ENCODE measurements around the gene HTT-AS.
A peak's percentile ranks its signal among the peaks of the same experiment; 100 is the strongest.
"Not testable (repeated sequence)": the region's sequence is repeated elsewhere in the genome, so short reads cannot be mapped to it uniquely, and the experiment has no call there.

HTT-AS gene

DNA sequence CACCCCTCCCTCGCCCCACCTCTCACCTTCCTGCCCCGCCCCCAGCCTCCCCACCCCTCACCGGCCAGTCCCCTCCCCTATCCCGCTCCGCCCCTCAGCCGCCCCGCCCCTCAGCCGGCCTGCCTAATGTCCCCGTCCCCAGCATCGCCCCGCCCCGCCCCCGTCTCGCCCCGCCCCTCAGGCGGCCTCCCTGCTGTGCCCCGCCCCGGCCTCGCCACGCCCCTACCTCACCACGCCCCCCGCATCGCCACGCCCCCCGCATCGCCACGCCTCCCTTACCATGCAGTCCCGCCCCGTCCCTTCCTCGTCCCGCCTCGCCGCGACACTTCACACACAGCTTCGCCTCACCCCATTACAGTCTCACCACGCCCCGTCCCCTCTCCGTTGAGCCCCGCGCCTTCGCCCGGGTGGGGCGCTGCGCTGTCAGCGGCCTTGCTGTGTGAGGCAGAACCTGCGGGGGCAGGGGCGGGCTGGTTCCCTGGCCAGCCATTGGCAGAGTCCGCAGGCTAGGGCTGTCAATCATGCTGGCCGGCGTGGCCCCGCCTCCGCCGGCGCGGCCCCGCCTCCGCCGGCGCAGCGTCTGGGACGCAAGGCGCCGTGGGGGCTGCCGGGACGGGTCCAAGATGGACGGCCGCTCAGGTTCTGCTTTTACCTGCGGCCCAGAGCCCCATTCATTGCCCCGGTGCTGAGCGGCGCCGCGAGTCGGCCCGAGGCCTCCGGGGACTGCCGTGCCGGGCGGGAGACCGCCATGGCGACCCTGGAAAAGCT lies at the start of gene HTT-AS, which contains the start of gene HTT:
HTT-AS (minus strand) TSS at position 461 of the 768 bp plus-strand sequence.
HTT (plus strand) TSS at position 604 of the 768 bp plus-strand sequence; CDS start at position 749, 145 bp downstream.
- peak; percentile 41 to 71 for DNase-seq

DNA sequence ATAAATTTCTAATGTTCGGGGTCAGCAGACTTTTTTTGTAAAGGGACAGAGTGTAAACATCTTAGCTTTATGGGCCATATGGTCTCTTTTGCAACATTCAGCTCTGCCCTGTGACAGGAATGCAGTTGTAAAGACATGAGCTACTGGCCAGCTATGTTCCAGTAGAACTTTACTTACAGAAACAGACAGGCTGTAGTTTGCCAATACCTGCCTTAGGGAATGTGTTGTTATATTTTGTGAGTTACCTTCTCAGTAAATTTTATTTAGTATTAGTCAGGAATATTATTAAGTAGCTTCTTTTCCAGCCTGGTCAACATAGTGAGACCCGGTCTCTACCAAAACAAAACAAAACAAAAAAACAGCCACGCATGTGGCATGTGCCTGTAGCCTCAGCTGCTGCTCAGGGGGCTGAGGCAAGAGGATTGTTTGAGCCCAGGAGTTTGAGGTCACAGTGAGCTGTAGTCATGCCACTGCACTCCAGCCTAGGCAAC lies 48.9 kb upstream of the HTT-AS start:
- DNase-seq, result no peak

GRCh38 chr4:3122081-3122563 lies 47.8 kb upstream of the HTT-AS start:
- no peak for DNase-seq

DNA sequence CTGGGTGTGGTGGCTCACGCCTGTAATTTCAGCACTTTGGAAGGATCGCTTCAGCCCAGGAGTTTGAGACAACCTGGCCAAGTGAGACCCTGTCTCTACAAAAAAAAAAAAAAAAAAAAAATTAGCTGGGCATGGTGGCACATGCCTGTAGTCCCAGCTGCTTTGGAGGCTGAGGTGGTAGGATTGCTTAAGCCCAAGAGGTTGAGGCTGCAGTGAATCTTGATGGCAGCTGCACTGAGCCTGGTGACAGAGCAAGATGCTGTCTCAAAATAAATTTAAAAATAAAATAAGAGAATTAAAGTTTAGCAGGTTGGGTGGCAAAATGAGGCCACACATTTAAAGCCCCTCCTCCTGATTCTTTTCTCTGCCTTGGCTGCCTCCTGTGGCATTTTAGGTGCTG lies 47.3 kb upstream of the HTT-AS start:
- no peak for DNase-seq

DNA sequence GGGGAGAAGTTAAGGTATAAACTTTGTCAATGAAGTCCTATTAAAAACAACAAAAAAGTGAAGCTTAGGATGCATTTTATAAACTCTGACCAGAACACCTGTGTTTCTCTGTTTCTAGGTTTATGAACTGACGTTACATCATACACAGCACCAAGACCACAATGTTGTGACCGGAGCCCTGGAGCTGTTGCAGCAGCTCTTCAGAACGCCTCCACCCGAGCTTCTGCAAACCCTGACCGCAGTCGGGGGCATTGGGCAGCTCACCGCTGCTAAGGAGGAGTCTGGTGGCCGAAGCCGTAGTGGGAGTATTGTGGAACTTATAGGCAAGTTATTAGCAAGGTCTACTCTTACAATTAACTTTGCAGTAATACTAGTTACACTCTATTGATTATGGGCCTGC lies 46.8 kb upstream of the HTT-AS start:
- no peak for DNase-seq

DNA sequence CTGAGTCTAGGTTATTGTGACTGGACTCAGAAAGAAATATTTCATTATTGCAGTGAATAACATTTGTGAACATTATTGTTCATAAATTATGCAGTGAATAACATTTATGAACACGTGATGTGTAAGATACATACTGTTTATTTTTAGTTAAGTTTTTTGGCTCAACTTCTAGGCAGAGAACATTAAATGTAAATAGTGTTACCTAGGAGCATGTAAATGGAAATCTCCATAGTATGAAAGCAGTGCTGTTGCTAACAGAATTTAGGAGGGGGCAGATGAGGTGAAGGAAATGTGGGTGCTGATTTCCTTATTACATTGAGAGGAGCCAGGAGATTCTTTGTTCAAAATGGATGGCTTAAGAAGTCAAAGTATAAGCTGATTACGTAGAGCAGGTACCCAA lies 45.1 kb upstream of the HTT-AS start:
- DNase-seq, result no peak

DNA sequence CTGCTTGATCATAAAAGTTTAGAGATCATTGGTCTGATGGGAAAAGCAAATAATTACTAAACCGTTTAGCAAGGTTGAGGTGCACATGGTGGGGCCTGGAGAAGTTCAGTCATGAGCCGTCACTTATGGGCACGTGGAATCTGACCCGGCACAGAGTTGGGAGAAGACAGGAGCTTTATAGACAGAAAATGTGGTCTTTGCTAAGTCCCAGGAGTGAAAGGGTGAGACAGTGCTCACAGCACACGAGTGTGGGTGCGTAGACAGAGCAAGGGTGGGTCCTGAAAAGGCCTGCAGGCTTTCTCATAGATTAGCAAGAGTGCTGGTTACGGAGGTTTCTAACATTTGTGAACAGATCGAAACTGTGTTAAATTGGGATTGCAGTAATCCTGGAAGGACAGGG lies 44.0 kb upstream of the HTT-AS start:
- DNase-seq, result no peak

DNA sequence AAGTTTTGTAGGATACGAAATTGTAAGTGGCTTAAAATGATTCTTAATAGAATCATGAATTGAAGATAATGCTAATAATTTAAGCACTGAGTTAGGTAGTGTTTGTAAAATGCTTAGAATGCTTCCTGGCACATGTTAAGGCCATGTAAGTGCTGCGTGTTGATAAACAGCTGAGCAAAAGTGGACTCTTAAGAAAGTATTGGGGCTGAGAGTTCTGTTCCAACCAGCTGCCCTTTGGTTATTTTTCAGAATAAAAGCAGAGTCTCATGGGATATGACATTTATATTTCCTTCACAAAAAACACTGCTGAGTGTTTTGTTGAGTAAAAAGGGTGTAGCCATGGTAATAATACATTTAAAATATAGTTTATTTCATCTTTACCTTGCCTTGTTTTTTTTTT lies 42.6 kb upstream of the HTT-AS start:
- no peak for DNase-seq

- no peak for DNase-seq
Observed at GRCh38 chr4:3115637-3116270, 41.4 kb upstream of the HTT-AS start.

DNA sequence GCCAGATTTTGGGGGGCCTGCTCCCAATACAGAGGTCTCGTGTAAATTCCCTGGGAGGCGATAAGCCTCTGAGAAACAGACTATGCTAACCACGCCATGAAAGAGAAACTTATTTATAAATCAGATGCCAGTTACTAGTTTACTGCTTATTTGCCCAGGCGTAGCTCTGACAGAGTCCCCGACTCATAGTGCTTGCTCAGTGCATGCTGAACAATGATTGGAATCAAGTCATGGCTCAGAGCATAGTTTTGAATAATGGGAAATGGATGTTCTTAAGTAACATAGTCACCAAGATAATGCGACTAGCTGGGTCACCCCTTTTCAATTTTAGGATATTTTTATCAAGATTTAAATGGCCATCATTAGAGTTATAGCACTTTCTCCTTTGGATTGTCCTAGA lies 40.0 kb upstream of the HTT-AS start:
- DNase-seq, result no peak

DNA sequence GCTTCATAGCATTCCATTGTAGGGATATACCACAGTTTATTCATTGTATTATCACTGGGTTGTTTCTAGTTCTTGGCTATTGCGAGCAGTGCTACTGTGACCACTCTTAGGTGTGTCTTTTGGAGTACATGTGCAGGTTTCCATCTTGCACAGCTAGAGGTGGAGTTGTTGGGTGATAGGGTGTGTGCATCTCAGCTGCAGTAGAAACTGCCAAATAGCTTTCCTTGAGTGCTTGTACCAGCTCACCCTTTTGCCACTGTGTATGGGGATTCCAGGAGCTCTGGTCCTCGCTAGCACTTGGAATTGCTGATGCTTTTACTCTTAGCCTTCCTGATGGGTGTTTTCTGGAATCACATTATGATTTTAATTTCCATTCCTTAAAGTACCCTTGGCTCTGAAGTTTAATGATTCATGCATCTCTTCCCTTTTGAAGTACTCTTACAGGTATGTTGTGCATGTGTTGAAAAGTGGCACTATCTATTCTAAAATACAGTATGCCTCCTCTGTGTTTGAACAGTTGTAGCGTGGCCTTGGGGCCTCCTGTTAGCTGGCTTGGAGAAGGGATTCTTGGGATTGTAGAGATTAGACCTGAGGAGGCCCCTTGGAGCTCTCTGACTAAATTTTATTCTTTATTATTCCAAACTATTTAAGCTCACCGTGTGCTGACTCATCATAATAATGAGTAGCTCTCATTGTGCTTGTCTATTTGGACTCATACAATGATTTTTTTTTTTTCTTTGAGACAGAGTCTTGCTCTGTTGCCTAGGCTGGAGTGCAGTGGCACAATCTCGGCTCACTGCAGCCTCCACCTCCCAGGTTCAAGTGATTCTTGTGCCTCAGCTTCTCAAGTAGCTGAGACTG lies 38.5 kb upstream of the HTT-AS start:
- DNase-seq, result no peak

- no peak for DNase-seq
Observed at GRCh38 chr4:3112201-3112600, 37.9 kb upstream of the HTT-AS start.

DNA sequence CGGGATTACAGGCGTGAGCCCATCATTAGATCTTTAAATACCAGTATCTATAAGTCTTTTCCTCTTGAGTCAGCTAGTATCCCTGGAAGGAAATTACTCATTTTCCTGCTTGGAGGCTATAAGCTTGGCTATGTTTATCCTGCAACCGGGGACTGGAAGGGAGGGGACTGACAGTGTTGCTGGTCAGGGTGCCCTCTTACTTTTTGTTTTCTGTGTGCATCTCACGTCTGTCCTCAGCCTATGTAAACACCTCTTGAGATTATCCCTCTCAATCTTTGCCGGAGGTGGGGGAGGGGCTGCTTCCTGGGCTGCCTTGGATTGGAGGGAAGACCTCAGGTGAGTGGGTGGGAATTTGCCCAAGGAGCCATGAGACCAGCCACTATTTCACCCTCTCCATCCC lies 37.1 kb upstream of the HTT-AS start:
- DNase-seq, result no peak

- no peak for DNase-seq
Observed at GRCh38 chr4:3108211-3108610, 33.9 kb upstream of the HTT-AS start.

- DNase-seq, result no peak
Observed at GRCh38 chr4:3107691-3108121, 33.4 kb upstream of the HTT-AS start.

- DNase-seq, result no peak
Observed at GRCh38 chr4:3107271-3107670, 32.9 kb upstream of the HTT-AS start.

GRCh38 chr4:3106339-3107186 lies 32.2 kb upstream of the HTT-AS start:
- peak in 1 of 2 experiments; percentile 2 for DNase-seq

DNA sequence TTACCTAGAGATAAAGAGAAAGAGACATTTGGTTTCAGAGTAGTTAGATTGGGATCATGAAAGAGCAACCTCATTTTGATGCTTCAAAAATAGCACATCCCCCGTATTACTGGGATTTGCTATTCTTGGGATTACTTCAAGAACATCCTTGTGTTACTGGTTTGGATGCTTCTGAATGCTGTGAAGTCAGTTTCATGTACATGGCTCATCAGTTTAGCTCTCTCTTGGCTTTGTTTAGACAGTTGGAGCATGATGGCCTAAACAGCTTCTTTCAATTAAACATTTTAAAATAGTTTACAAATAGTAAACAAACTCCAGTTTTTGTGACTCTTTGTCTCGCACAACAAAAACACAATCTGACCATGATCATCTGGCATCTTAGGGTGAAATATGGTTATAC lies 24.0 kb upstream of the HTT-AS start:
- no peak for DNase-seq

- no peak for DNase-seq
Observed at GRCh38 chr4:3096202-3096601, 21.9 kb upstream of the HTT-AS start.

GRCh38 chr4:3094701-3095100 lies 20.4 kb upstream of the HTT-AS start:
- DNase-seq, result not testable (repeated sequence)

DNA sequence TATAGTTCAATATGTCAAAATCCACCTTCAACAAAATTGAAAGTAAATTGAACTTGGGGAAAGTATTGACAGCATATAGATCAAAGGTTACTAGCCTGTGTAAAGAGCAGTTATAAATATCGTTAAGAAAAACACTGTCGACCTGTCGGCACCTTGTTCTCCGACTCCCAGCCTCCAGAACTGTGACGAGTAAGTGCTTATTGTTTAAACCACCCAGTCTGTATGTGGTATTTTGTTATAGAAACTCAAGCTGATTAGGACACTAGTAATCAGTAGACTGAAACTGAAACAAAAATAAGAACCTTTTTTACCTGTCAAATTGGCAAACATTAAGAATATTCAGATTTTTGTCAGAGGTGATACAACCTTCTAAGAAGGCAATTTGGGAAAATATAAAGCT lies 17.1 kb upstream of the HTT-AS start:
- no peak for DNase-seq

DNA sequence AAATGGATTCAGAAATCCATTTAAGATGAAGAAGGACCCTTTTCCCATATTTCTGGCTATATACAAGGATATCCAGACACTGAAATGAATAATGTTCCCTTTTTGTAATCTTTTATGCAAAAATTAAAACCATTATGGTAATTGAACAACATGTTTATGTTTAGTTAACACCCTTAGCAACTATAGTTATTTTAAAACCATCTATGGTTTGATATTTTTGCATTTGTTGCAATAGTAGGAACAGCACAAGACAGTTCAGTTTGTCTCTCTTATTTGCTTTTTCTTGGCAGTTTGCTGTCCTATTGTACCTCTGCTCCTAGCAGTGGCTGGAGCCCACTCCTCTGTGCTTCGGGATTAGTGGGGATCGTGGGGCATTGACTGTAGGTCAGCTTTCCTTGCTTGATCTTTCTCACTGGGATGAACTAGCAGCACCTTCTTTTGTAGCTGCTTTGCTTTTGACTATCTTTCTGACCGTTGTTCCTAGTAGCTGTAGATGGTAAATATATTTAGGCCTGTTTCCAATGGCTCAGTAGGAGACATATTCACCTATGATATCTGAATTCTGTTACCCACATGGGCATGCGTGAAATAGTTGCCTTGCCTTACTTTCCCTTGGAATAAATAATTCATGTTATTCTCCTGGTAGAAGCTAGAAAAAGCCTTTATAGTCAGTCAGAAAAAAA lies 12.9 kb upstream of the HTT-AS start:
- no peak for DNase-seq

All from SHP77 (cell line).